K562 (cell line): ENCODE data around the gene SYNE1. TPM values are rescaled to one million over a fixed set of nuclear protein-coding genes. Genes with fewer than 3 reads are reported as not detected.

ENCODE experiments used
- ATAC-seq: fragments of 200-7000 bp; cut with Tn5 transposase; 3 replicates; pipeline ENCODE4 v1.9.1; 2020; ENCODE audit warnings: moderate library complexity
- BruUV-seq: library from RNA; stranded (reverse); fragments of 400-500 nt; replicated peaks from 2 replicates; lab custom pipeline; 2021; lab: Mats Ljungman, UMichigan
- CTCF ChIA-PET: fragments of 300-600 bp; formaldehyde crosslinking; extraction: SDS; loops from one replicate; lab custom pipeline; 2021; ENCODE audit warnings: low intra/inter-chr PET ratio; lab: Yijun Ruan, JAX
- POLR2A ChIA-PET: fragments of 300-600, 350-650 bp; sonication (Branson Sonifier 250); formaldehyde crosslinking; extraction: SDS; loops from one replicate; lab custom pipeline; 2021; ENCODE audit warnings: antibody characterized with exemption, inconsistent platforms; lab: Yijun Ruan, JAX
- DNase-seq, 4 experiments: peaks; one replicate each; pipeline versions ENCODE4 v3.0.0 to v3.0.0-alpha.2; 2011 to 2018; ENCODE audit warnings: low spot score in 3 of 4, mixed read lengths in 3 of 4; ENCODE audit errors: extremely low read depth in 1 of 4
- FAIRE-seq: peaks from 2 replicates; lab custom pipeline; 2011; peaks lifted over from hg19 to GRCh38; lab: Jason Lieb, UNC
- H2AFZ ChIP-seq: 2 replicates; pipeline ENCODE4 v1.6.0; 2011; ENCODE audit warnings: low read depth, low read length, control low read depth, inconsistent platforms
- H3K27ac ChIP-seq: fragments of 200-600 bp; 3 replicates; pipeline ENCODE4 v1.8.0; 2011; ENCODE audit warnings: low read depth, mild to moderate bottlenecking, control low read depth, inconsistent platforms, low read length, moderate library complexity, mixed read lengths; ENCODE audit errors: extremely low read depth
- H3K27me3 ChIP-seq, 2 experiments: fragments of 300-600 bp in 1 of 2; 2 replicates in 1 of 2; 3 replicates in 1 of 2; pipeline versions ENCODE4 v1.6.0 to v1.8.0; 2011; ENCODE audit warnings: inconsistent platforms in 2 of 2, low read length in 2 of 2, mild to moderate bottlenecking in 1 of 2, mixed read lengths in 1 of 2, moderate library complexity in 1 of 2; ENCODE audit not compliant: control insufficient read depth in 2 of 2, insufficient read depth in 2 of 2
- H3K36me3 ChIP-seq: fragments of 300-600 bp; 3 replicates; pipeline ENCODE4 v1.8.0; 2011; ENCODE audit warnings: mild to moderate bottlenecking, low read length, inconsistent platforms; ENCODE audit not compliant: control insufficient read depth, insufficient read depth
- H3K4me1 ChIP-seq, 2 experiments: fragments of 200-600 bp in 1 of 2; replicated peaks in 1 of 2; 2 replicates in 1 of 2; 3 replicates in 1 of 2; pipeline versions ENCODE4 v1.5.1 to v1.8.0; 2011; ENCODE audit warnings: inconsistent platforms in 2 of 2, low read length in 2 of 2, mild to moderate bottlenecking in 1 of 2, mixed read lengths in 1 of 2, moderate library complexity in 1 of 2; ENCODE audit not compliant: control insufficient read depth in 2 of 2, insufficient read depth in 2 of 2
- H3K4me2 ChIP-seq: 2 replicates; pipeline ENCODE4 v1.6.1; 2011; ENCODE audit warnings: low read length, control low read depth, inconsistent platforms, mixed read lengths; ENCODE audit not compliant: insufficient read depth
- H3K4me3 ChIP-seq: fragments of 200-600 bp; sonication (generic), shearing (Covaris generic); 2 replicates; pipeline ENCODE4 v1.5.1; 2016; ENCODE audit warnings: control low read depth, inconsistent platforms
- H3K79me2 ChIP-seq: fragments of 200-600 bp; 3 replicates; pipeline ENCODE4 v1.8.0; 2011; ENCODE audit warnings: low read length, inconsistent platforms; ENCODE audit not compliant: control insufficient read depth, insufficient read depth
- H3K9ac ChIP-seq, 2 experiments: 2 replicates each; pipeline versions ENCODE4 v1.6.0 to v1.6.1; 2011; ENCODE audit warnings: low read depth in 2 of 2, low read length in 2 of 2, control low read depth in 1 of 2, inconsistent platforms in 1 of 2, mild to moderate bottlenecking in 1 of 2, mixed read lengths in 1 of 2; ENCODE audit not compliant: insufficient read depth in 1 of 2
- H3K9me1 ChIP-seq: one replicate; pipeline ENCODE4 v1.6.0; 2011; ENCODE audit warnings: inconsistent platforms, mild to moderate bottlenecking, low read length, moderate library complexity; ENCODE audit not compliant: control insufficient read depth, insufficient read depth
- H3K9me3 ChIP-seq: replicated peaks from 2 replicates; pipeline ENCODE4 v1.5.1; 2011; ENCODE audit warnings: low read depth, low read length, inconsistent platforms; ENCODE audit not compliant: control insufficient read depth, insufficient read depth
- H4K20me1 ChIP-seq: replicated peaks from 2 replicates; pipeline ENCODE4 v1.6.1; 2011; ENCODE audit warnings: low read length, inconsistent platforms, mixed read lengths; ENCODE audit not compliant: control insufficient read depth, insufficient read depth
- CBX3 ChIP-seq, 2 experiments: IDR thresholded peaks; 1 replicate in 1 of 2; 2 replicates in 1 of 2; pipeline ENCODE4 v1.6.1; 2012; ENCODE audit warnings: inconsistent platforms in 2 of 2, low read length in 2 of 2, borderline replicate concordance in 1 of 2, control low read depth in 1 of 2
- NFIC ChIP-seq: fragments of 450-650 bp; IDR thresholded peaks from 2 replicates; pipeline ENCODE4 v1.6.1; 2017; ENCODE audit warnings: mild to moderate bottlenecking, inconsistent platforms
- SMARCA5 ChIP-seq: fragments of 450-650 bp; IDR thresholded peaks from 2 replicates; pipeline ENCODE4 v1.6.1; 2016
- ZNF507 ChIP-seq: conservative IDR thresholded peaks from 2 replicates; pipeline ENCODE4 v1.6.1; 2017; ENCODE audit warnings: missing genetic modification characterization, missing compliant biosample characterization
- WGBS: fragments of 100-300 bp; shearing (Covaris generic); methylation state at CpG from one replicate; pipeline ENCODE4 v1.1.6; 2016; ENCODE audit warnings: low coverage, mixed read lengths; ENCODE audit not compliant: insufficient coverage; ENCODE audit errors: missing lambda C conversion rate; 5-methylcytosine and 5-hydroxymethylcytosine counted together
- in situ Hi-C: fragments of 300-500 bp; cut with MboI; formaldehyde crosslinking; loops from 4 replicates; pipeline ENCODE4 v1.15.0; 2018; ENCODE audit warnings: inconsistent platforms, mixed read lengths
- intact Hi-C: fragments of 100-400 bp; cut with micrococcal nuclease; formaldehyde crosslinking; loops from 2 replicates; pipeline ENCODE4 v1.14.2; 2022
- polyA plus RNA-seq, 8 experiments: library from polyadenylated mRNA; depleted of rRNA in 4 of 8; stranded (reverse) in 5 of 8; unstranded in 3 of 8; fragments of >200 nt; fragmentation: Nextera tagmentation in 2 of 8; fragmentation: Illumina TruSeq in 1 of 8; extraction: Ambion mirVana in 2 of 8; extraction: Trizol in 1 of 8; gene quantifications; 2 replicates each; pipeline versions ENCODE4 v1.2.1 to v1.2.3, GENCODE V29; 2011 to 2014; ENCODE audit warnings: inconsistent platforms in 1 of 8, missing spikeins in 1 of 8
- total RNA-seq, 7 experiments: library from RNA; depleted of rRNA in 6 of 7; stranded (reverse); fragments of >200 nt in 6 of 7; fragmentation: Illumina TruSeq in 2 of 7; extraction: Trizol in 2 of 7; gene quantifications; 2 replicates each; pipeline versions ENCODE4 v1.2.1 to v1.2.3, GENCODE V29; 2011 to 2021; ENCODE audit warnings: low replicate concordance in 1 of 7

SYNE1 gene
- total and polyA plus RNA-seq, 9 of the 15 experiments (the other 6 are each of a cell fraction or from before 2014, with no cell fraction given) = under 0.01 to 0.42 (median 0.08) TPM; not detected in 1

GRCh38 chr6:152110886-152111820, 526.0 kb downstream of the SYNE1 start (continued):
- TF ChIP-seq CBX3 (IDR thresholded peaks at IDR 0.05; ENCODE audit: borderline replicate concordance in 1 of 2, low read length in 2 of 2) (no peak), NFIC (no peak), ZNF507 (tag) (no peak)

- Histone ChIP-seq H3K4me2 (no peak overlapping the region), H3K4me3 (no peak overlapping the region), H3K9ac (no peak overlapping the region), H3K4me1 (no peaks in the 10 kb centered on the region), H4K20me1 (no peaks in the 10 kb centered on the region), H3K27ac (no peak overlapping the region), H3K9me3 (no peaks in the 10 kb centered on the region), H2AFZ (no peak overlapping the region), H3K27me3 (peaks cover 4 to 6% of the 10 kb centered on the region in 2 experiments; a peak in 3 of 5 replicates), H3K79me2 (no peaks in the 10 kb centered on the region), H3K36me3 (no peaks in the 10 kb centered on the region), H3K9me1 (no peaks in the 10 kb centered on the region)
- DNase-seq (no peak), ATAC-seq (no peak), FAIRE-seq (no peak)
- 3% methylated on average over 4 of the region's 4 CpGs for WGBS
- ChIA-PET POLR2A (interaction anchor here (0.7 kb wide), 1 partner anchor 1221 kb away, joined by 3 read pairs; no protein-coding TSS in a partner anchor), CTCF (no interaction called here)
- TF ChIP-seq SMARCA5 = no peak
- BruUV-seq = no TSS peak
- in situ Hi-C loops (no loop called here), intact Hi-C loops (no loop called here)
Measured at GRCh38 chr6:152107973-152108372, 529.2 kb downstream of the SYNE1 start.
